CD4-positive, alpha-beta T cell treated with Interleukin-12 subunit alpha and Interleukin-12 subunit beta, for 1 hour (primary cell): Measurements from ENCODE around the gene CENPF.

Experiments
- DNase-seq: peaks from one replicate; pipeline ENCODE4 v3.0.0-alpha.2; 2020

Gene CENPF

GRCh38 chr1:214632091-214632490 is 29.1 kb downstream of the CENPF start:
- peak; percentile 68 for DNase-seq

GRCh38 chr1:214633686-214634085 is 30.7 kb downstream of the CENPF start:
- no peak for DNase-seq

GRCh38 chr1:214634267-214634666 is 31.3 kb downstream of the CENPF start:
- no peak for DNase-seq

- no peak for DNase-seq
These were observed 32.1 kb downstream of the CENPF start for GRCh38 chr1:214635086-214635485.

DNA sequence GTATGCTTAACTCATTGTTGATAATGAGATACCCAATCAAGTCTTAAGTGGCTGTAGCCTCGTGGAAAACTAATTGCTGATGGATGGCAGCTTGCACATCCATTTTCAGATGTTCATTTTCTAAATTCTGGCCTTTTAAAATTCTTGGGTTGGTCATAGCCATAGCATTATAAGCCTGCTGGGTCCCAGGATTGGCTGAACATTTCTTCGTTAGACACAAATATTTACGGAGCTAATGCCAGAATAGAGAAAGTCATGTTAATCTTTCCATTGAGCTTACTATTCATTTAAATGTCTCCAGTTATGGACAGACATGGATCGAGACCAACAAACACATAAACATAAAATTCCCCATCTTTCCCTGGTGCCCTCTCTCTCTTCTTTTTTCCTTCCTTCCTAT is 32.5 kb downstream of the CENPF start:
- no peak for DNase-seq

- no peak for DNase-seq
These were observed 33.4 kb downstream of the CENPF start for GRCh38 chr1:214636436-214636835.

DNA sequence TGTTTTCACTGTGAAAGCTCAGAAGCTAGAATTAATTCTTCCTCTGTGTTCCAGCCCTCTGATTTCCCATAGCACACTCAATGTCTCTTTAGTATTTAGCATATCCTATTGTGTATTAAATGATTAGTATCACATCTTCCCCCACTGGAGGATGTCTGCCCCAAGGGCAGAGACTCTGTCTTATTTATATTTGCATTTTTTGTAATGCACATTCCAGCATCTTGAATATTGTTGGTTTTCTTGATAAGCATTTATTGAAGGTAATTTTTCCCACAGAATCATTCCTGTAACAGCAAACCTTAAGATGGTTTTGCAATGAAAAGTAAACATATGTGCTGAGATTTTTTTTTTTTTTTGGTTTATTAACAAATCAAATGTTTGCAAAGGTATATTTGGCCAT is 34.1 kb downstream of the CENPF start:
- DNase-seq, result no peak

DNA sequence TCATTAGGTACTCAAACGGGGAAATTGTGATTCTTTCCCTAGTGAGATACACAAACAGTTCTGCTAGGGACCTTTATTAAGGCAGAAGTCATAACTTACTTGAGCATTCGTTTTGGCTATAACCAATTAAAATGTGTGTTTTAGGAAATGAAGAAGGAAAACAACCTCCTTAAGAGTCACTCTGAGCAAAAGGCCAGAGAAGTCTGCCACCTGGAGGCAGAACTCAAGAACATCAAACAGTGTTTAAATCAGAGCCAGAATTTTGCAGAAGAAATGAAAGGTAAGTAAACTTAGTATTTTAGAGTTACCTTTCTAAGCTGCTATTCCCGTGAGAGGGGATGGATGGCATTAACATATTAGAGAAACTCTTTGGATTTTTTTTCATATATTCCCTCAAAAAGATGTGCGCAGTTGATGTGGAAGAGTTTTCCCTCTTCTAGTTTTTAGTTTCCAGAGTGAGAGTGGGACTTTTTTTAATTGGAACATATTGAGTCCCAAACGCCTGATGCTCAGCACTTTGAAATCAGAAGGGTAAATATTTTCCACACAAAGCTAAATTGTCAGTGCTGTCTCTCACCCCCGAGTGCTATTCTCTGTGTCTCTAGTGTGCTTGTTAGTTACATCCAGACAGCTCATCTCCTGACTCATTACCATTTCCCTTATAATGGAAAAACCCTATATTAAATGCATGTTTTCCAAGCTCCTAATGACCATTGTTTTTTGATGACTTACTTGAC is 34.9 kb downstream of the CENPF start:
- DNase-seq, result peak; percentile 49

GRCh38 chr1:214638459-214638807 is 35.4 kb downstream of the CENPF start:
- no peak for DNase-seq

- DNase-seq, result no peak
These were observed 36.0 kb downstream of the CENPF start for GRCh38 chr1:214638997-214639396.

- DNase-seq, result no peak
These were observed 37.6 kb downstream of the CENPF start for GRCh38 chr1:214640431-214641213.

- no peak for DNase-seq
These were observed 38.4 kb downstream of the CENPF start for GRCh38 chr1:214641214-214641895.

DNA sequence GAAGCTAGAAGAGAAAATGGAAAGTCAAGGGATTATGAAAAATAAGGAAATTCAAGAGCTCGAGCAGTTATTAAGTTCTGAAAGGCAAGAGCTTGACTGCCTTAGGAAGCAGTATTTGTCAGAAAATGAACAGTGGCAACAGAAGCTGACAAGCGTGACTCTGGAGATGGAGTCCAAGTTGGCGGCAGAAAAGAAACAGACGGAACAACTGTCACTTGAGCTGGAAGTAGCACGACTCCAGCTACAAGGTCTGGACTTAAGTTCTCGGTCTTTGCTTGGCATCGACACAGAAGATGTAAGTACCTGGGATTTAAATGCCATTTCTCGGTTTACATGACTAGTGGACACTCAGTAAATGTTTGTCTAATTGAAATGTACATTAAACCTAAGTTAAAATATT is 40.0 kb downstream of the CENPF start:
- DNase-seq, result no peak

- DNase-seq, result no peak
These were observed 42.7 kb downstream of the CENPF start for GRCh38 chr1:214645712-214646111.

DNA sequence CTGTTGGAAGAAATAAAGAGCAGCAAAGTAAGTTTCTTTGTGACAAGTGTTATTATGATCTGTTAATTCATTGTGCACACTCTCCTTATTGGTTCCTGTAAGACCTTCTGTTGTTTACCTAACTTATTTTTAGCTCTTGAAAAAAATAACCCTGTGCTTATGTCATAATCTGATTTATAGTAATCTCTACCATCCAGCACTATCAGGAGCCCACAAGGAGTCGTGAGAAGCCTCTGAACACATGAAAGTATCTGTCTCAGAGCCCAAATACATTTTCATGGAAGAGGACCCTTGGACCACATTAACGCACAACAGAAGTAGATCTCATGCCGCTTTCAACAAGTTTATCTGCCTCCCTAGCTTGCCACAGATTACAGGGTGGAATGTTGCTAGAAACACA is 45.8 kb downstream of the CENPF start:
- no peak for DNase-seq

- no peak for DNase-seq
These were observed 46.6 kb downstream of the CENPF start for GRCh38 chr1:214649607-214650006.

DNA sequence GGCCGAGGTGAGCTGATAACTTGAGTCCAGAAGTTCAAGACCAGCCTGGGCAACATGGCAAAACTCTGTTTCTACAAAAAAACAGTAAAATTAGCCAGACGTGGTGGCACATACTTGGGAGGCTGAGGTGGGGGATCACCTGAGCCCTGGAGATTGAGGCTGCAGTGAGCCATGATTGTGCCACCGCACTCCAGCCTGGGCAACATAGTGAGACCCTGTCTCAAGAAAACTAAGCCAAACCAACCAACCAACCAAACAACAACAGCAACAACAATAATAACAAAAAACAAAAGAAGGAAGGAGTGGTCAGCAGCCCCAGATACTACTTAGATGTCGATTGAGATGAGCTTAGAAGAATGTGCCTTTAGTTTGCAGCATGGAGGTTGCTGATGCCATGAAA is 47.7 kb downstream of the CENPF start:
- no peak for DNase-seq

DNA sequence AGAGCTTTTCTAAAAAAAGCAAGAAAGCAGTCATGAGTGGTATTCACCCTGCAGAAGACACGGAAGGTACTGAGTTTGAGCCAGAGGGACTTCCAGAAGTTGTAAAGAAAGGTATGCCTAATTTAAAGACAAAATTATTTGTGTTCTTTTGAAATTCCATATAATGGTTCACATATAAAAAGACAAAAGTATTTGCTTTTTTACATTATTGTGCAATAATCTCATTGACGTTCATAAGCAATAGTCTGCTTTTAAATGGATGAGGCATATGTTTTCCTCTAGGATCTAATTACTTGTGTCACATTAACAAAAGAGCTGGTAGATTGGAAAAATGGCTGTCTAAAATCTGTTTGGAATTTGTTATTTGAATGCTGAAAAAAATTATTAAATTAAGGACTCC is 54.3 kb downstream of the CENPF start:
- DNase-seq, result no peak

DNA sequence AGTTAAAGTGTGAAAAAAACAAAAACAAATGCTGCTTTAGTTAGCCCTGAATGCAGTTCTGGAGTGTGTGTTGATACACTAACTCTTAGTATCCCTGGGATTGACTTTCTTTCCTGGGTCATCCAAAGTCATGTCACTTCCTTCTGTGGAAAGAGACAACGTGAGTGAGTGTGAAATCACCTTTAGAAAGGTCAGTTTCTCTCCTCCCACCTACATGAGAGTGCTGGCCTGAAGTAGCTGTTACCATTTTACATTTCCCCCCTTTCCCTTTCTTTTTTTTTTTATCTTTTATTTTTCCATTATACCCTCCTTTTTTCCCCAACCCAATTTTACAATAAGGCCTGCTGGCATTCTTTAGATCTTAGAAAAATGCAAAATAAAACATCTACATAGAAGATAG is 55.2 kb downstream of the CENPF start:
- DNase-seq, result no peak

DNA sequence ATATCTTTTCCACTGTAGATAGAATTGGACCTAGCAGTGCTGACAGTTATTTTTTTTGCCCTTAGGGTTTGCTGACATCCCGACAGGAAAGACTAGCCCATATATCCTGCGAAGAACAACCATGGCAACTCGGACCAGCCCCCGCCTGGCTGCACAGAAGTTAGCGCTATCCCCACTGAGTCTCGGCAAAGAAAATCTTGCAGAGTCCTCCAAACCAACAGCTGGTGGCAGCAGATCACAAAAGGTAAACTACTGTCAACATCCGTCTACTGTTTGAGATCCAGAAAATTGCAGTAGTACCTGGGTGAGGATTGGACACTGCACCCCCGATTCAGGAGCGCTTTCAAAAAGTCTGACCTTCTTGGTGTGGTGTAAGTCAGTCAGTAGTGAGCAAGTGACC is 55.8 kb downstream of the CENPF start:
- no peak for DNase-seq

DNA sequence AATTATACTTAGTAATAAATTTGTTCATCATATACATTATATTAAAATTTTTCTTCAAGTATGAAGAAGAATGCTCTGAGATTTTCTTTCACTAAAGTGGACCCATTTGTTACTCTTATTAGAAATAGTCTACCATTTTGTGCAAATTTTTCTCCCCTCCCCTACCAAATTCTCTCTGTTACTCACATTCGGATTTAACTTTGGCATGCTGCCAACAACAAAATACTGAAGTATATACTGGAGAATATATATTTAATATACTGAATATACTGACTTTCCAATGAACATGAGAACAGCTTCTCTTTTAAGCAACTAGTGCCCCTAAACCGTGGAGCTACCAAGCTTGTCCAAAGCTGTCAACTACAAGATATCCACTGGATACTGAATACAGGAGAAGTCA is 57.2 kb downstream of the CENPF start:
- no peak for DNase-seq

GRCh38 chr1:214660900-214661299 is 57.9 kb downstream of the CENPF start:
- DNase-seq, result no peak

GRCh38 chr1:214662223-214662785 is 59.3 kb downstream of the CENPF start:
- no peak for DNase-seq
